ENCODE data around the gene KANSL1.

DNA sequence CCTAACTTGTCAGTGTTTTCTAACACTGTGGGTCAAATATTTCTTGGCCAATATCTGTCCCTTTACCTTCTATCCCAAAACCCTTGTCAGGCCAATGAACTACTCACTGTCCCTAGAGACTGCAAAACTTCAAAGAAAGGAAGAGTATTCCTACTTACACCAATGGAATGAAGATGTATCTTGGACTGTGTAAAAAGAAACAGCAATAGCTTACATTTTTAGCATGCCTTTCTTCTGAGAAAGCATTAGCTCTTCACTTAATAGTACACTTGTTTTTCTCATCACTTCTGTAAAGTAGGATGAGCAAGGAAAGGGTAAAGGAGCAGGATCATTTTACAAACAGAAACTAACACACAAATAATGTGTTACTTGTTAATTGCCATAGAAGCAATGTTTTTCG lies 120.2 kb downstream of the KANSL1 start:
- TF ChIP-seq, protein P1, sequence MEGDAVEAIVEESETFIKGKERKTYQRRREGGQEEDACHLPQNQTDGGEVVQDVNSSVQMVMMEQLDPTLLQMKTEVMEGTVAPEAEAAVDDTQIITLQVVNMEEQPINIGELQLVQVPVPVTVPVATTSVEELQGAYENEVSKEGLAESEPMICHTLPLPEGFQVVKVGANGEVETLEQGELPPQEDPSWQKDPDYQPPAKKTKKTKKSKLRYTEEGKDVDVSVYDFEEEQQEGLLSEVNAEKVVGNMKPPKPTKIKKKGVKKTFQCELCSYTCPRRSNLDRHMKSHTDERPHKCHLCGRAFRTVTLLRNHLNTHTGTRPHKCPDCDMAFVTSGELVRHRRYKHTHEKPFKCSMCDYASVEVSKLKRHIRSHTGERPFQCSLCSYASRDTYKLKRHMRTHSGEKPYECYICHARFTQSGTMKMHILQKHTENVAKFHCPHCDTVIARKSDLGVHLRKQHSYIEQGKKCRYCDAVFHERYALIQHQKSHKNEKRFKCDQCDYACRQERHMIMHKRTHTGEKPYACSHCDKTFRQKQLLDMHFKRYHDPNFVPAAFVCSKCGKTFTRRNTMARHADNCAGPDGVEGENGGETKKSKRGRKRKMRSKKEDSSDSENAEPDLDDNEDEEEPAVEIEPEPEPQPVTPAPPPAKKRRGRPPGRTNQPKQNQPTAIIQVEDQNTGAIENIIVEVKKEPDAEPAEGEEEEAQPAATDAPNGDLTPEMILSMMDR (IDR thresholded peaks at IDR 0.05) = no peak
- no peak for TF ChIP-seq POLR2A (IDR thresholded peaks at IDR 0.05)
